ENCODE measurements around the gene MAP3K14. TPM values are rescaled to one million over a fixed set of nuclear protein-coding genes. Genes with fewer than 3 reads are reported as not detected.
"Not testable (repeated sequence)": the region's sequence is repeated elsewhere in the genome, so short reads cannot be mapped to it uniquely, and the experiment has no call there.

The MAP3K14 gene
- total RNA-seq, 2 experiments from 2014 or later, result 25.9 to 33.7 TPM

DNA sequence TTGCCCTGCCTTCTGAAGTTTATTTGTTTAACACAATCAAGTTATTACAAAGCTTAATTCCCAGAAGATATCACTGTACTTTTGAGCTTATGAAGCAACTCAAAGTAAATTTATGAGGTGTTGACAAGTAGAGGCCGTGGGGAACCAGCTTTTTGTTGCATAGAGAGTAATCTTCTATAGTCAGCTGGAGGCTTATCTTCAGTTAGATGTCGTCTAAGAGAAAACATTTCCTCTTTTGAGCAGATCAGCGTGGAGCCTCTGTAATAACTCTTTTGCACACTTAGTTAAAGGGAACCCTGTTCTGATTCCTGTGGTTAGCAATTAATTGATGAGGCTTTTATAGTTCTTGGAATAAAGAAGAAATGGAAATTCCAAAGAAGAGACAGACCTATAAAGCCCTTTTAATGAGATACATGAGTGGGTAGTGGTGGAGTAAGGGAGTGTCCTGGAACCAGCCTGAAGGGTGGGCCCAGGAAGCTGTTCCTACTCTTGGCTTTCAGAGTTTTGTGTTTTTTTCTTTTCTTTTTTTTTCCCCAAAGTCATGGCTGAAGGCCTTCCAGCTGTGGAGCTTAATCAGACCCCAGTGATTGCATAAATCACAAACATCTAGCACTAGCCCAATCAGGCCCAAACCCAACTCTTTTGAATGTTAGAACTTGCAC is 28.9 kb upstream of the MAP3K14 start:
- Mint-ChIP-seq H3K4me1 (peaks cover 3% of the 10 kb centered on the region), H3K27ac (no peak overlapping the region), H3K4me3 (no peak overlapping the region), H3K9me3 (no peaks in the 10 kb centered on the region), H3K27me3 (peaks cover 9% of the 10 kb centered on the region), H3K36me3 (no peaks in the 10 kb centered on the region)
- POLR2A ChIA-PET, result interaction anchor here (0.6 kb wide), 1 partner anchor 146 kb away, joined by 3 read pairs; no protein-coding TSS in a partner anchor
- ATAC-seq (ENCODE audit: low read depth), result no peak
- no peak for DNase-seq

DNA sequence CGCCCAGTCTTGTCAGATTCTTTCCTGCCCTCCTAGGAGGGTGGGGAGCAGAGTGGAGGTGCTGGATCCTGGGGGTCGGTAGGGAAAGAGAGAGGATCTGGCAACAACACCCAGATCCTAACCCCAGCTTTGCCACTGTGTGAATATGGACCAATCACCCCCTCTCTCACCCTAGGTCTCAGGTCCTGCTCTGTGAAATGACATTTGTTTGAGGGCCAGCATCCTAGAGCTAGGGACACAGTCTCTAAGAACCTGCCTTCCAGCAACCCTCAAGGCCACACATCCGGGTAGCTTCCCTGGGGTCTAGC is 28.4 kb upstream of the MAP3K14 start:
- no peak for ATAC-seq (ENCODE audit: low read depth)
- POLR2A ChIA-PET, result interaction anchor here (0.6 kb wide), 1 partner anchor 146 kb away, joined by 3 read pairs; no protein-coding TSS in a partner anchor
- peaks cover 7% of the 10 kb centered on the region for H3K27me3 Mint-ChIP-seq
- no peaks in the 10 kb centered on the region for H3K9me3 Mint-ChIP-seq
- no peak overlapping the region for H3K4me3 Mint-ChIP-seq
- no peak for DNase-seq
- peaks cover 3% of the 10 kb centered on the region for H3K4me1 Mint-ChIP-seq
- H3K36me3 Mint-ChIP-seq, result no peaks in the 10 kb centered on the region
- H3K27ac Mint-ChIP-seq, result no peak overlapping the region

- H3K27me3 Mint-ChIP-seq; DNase-seq; H3K4me1 Mint-ChIP-seq; POLR2A ChIA-PET; H3K4me3 Mint-ChIP-seq; ATAC-seq (ENCODE audit: low read depth); H3K36me3 Mint-ChIP-seq; H3K27ac Mint-ChIP-seq; H3K9me3 Mint-ChIP-seq: not testable (repeated sequence)
Observed at GRCh38 chr17:45343967-45344664, 27.3 kb upstream of the MAP3K14 start.

DNA sequence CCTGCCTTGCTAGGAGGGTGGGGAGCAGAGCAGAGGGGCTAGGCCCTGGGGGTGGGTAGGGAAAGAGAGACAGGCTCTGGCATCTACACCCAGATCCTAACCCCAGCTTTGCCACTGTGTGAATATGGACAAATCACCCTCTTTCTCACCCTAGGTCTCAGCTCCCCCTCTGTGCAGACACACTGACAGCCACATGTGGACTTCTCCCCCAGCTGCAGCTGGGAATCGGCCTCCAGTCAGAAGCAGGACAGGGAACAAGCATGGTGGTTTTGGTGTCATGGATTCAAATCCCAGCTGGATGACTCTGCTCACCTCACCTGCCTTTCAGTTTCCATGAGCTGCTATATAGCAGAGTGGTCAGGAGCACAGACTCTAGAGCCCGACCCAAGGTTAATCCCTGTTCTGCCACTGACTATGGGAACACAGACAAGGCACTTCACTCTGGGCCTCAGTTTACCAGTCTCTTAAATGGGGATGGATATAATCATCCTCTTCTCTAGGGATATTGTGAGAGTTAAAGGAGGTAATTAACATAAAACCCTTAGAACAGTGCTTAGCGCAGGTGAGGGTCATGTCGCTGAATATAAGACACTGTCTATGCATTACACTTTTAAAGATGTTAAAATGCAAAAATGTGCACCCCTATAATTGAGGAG is 26.2 kb upstream of the MAP3K14 start:
- Mint-ChIP-seq H3K4me1 (peaks cover 5% of the 10 kb centered on the region), H3K9me3 (no peaks in the 10 kb centered on the region), H3K27me3 (peaks cover 5% of the 10 kb centered on the region), H3K27ac (no peak overlapping the region), H3K4me3 (no peak overlapping the region), H3K36me3 (no peaks in the 10 kb centered on the region)
- POLR2A ChIA-PET, result no interaction called here
- no peak for DNase-seq
- ATAC-seq (ENCODE audit: low read depth), result no peak

DNA sequence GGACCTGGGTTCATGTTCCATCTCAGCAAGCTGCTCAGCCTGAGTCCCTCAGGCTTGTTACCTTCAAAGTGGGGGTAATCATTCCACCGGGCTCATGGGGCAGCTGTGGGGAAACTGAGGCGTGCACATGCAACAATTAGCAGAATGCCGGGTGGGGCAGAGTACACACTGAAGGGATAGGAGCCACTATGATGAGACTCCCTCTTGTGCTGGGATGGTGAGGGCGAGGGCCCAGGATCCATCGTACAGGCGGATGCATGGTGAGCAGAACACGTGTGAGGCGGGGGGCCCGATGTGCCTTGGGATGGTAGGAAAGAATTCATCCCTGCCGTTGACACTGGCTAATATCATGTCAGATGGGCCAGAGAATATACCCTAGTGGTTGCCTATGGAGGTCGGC is 25.5 kb upstream of the MAP3K14 start:
- H3K27me3 Mint-ChIP-seq, result peaks cover 3% of the 10 kb centered on the region
- peaks cover 7% of the 10 kb centered on the region for H3K4me1 Mint-ChIP-seq
- POLR2A ChIA-PET, result no interaction called here
- ATAC-seq (ENCODE audit: low read depth), result no peak
- no peaks in the 10 kb centered on the region for H3K9me3 Mint-ChIP-seq
- no peaks in the 10 kb centered on the region for H3K36me3 Mint-ChIP-seq
- no peak for DNase-seq
- no peak overlapping the region for H3K27ac Mint-ChIP-seq
- H3K4me3 Mint-ChIP-seq, result no peak overlapping the region

DNA sequence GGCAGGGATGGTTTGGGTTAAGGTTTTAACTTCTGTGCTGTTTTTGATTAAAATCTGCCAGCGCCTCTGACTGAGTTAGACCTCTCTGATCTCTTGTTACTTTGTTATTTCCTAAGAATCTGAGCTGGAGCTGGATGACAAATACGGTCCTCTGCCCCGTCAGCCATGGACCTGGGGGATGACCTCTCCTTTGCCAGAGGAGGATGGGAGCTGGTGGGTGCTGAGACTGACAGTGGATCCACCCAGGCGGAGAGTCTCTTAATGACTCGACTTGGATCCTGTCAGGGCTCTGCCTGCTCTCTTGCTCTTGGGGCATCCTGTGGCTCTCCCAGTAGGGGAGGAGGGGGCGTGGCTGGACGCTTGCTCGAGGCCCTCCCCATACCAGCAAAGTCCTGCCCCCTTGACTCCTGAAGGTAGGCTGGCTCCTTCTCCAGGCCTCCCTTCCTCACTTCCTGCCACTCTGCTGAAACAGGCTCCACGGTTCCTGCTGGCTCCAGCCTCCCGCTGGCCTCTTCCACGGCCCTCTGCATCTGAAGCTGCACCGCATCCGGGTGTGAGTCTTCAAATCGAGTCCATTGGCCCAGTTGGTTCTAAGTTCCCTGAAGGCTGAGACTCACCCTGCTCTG is 24.8 kb upstream of the MAP3K14 start:
- no peaks in the 10 kb centered on the region for H3K9me3 Mint-ChIP-seq
- no peak overlapping the region for H3K27ac Mint-ChIP-seq

GRCh38 chr17:45339646-45340605 is 23.1 kb upstream of the MAP3K14 start:
- no peaks in the 10 kb centered on the region for H3K36me3 Mint-ChIP-seq
- peaks cover 5% of the 10 kb centered on the region for H3K27me3 Mint-ChIP-seq
- no peak overlapping the region for H3K27ac Mint-ChIP-seq
- peaks cover 3% of the 10 kb centered on the region for H3K4me1 Mint-ChIP-seq
- H3K9me3 Mint-ChIP-seq, result no peaks in the 10 kb centered on the region
- POLR2A ChIA-PET, result no interaction called here
- no peak for DNase-seq
- no peak for ATAC-seq (ENCODE audit: low read depth)
- H3K4me3 Mint-ChIP-seq, result no peak overlapping the region

More for the DNA sequence above, 24.8 kb upstream of the MAP3K14 start:
- DNase-seq (no peak), ATAC-seq (ENCODE audit: low read depth) (no peak)
- Mint-ChIP-seq H3K36me3 (no peaks in the 10 kb centered on the region), H3K27me3 (peaks cover 3% of the 10 kb centered on the region), H3K4me3 (no peak overlapping the region), H3K4me1 (peaks cover 7% of the 10 kb centered on the region)
- POLR2A ChIA-PET, result interaction anchor here (0.5 kb wide), 1 partner anchor 32 kb away, joined by 4 read pairs; no protein-coding TSS in a partner anchor

GRCh38 chr17:45338996-45339535 is 22.2 kb upstream of the MAP3K14 start:
- Mint-ChIP-seq H3K36me3 (no peaks in the 10 kb centered on the region), H3K9me3 (no peaks in the 10 kb centered on the region), H3K27ac (no peak overlapping the region), H3K4me1 (peaks cover 6% of the 10 kb centered on the region), H3K27me3 (peaks cover 5% of the 10 kb centered on the region), H3K4me3 (no peak overlapping the region)
- POLR2A ChIA-PET, result no interaction called here
- no peak for ATAC-seq (ENCODE audit: low read depth)
- no peak for DNase-seq

DNA sequence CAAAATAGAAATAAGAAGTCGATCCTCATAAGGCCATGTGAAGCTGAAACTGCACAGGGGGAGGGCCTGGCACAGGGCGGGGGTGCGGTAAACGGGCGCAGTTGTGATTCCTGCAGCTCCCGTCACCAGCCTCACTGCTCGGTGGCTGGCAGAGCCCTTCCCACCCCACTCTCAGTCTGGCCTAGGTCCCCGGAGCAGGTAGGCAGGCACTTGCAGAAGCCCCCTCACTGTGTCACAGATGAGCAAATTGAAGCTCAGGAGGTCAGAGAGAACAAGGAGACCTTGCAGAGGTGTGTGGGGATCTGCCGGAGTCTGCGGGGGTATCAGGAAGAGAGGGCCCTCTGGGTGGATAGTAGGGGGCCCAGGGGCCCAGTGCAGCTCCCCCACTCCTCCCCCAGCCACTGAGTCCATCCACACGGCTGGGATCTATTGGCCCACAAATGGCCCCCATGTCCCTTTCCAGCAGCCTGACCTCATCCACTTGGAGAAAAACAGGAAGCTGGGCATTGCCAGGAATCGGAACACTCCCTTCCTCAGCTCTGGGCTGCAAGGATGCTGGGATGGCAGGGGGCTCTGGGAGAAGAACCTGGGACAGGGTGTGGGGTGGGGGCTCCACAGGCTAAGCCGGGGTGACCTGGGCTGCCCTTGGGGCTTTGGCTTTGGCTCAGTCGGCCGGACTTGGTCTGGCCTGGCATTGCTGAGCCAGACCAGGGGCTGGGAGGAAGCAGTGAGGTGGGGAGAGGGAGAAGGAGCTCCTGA is 21.4 kb upstream of the MAP3K14 start:
- peaks cover 5% of the 10 kb centered on the region for H3K27me3 Mint-ChIP-seq
- H3K4me1 Mint-ChIP-seq, result peaks cover 13% of the 10 kb centered on the region
- POLR2A ChIA-PET, result no interaction called here
- H3K9me3 Mint-ChIP-seq, result no peaks in the 10 kb centered on the region
- ATAC-seq (ENCODE audit: low read depth), result no peak
- DNase-seq, result no peak
- no peaks in the 10 kb centered on the region for H3K36me3 Mint-ChIP-seq
- H3K4me3 Mint-ChIP-seq, result no peak overlapping the region
- no peak overlapping the region for H3K27ac Mint-ChIP-seq

DNA sequence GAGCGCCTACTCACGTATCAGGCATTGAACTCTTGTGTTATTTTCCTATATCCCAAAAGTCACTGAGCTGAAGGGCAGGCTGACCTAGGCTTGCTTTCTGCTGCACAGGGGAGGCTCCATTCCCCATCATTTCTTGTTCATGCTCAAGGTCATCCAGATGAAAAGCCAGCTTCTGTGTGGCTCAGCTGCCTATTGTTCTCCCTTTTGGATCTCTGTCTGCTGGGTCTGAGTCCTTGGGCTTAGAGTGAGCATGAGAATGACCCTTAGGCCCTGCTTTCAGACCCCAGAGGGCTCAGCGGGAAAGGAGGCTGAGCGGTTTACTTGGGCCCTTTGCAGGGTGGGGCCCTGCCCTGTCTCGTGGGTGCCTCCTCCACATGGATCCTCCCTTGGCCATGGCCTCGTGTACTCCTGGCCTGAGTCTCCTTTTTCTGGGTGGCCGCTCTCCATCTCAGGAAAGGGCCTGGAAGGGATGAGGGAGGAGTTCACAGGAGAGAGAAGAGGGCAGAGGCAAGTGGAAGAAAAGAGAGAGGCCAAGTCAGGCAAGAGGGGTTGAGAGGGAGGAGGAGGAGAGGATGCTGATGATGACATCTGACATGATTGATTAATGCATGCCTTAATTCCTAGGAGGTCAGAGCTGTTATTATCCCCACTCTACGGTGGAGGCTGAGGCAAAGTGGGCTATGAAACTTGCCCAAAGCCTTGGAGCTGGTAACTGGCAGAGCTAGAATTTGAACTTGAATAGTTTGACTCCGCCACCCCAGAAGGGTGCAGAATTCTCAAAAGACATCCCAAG is 19.8 kb upstream of the MAP3K14 start:
- no peak for DNase-seq
- Mint-ChIP-seq H3K4me3 (no peak overlapping the region), H3K27me3 (peaks cover 2% of the 10 kb centered on the region), H3K9me3 (no peaks in the 10 kb centered on the region), H3K4me1 (peaks cover 23% of the 10 kb centered on the region), H3K27ac (no peak overlapping the region), H3K36me3 (no peaks in the 10 kb centered on the region)
- ATAC-seq (ENCODE audit: low read depth), result no peak
- POLR2A ChIA-PET, result interaction anchor here (0.6 to 1.0 kb wide), 2 partner anchors 20 to 499 kb away, joined by 4 to 5 read pairs; partner anchors contain the start of gene MAP3K14

- no peak overlapping the region for H3K27ac Mint-ChIP-seq
Observed at GRCh38 chr17:45335721-45336120, 18.9 kb upstream of the MAP3K14 start.

More at GRCh38 chr17:45335721-45336120, 18.9 kb upstream of the MAP3K14 start:
- POLR2A ChIA-PET, result interaction anchor here (1.0 kb wide), 2 partner anchors 19 to 34 kb away, joined by 4 read pairs; partner anchors contain the start of gene MAP3K14
- H3K4me3 Mint-ChIP-seq, result no peak overlapping the region
- H3K27me3 Mint-ChIP-seq, result peaks cover 2% of the 10 kb centered on the region
- ATAC-seq (ENCODE audit: low read depth), result no peak
- no peaks in the 10 kb centered on the region for H3K9me3 Mint-ChIP-seq
- no peaks in the 10 kb centered on the region for H3K36me3 Mint-ChIP-seq
- DNase-seq, result no peak
- H3K4me1 Mint-ChIP-seq, result peaks cover 23% of the 10 kb centered on the region
